BJ (cell line): ENCODE measurements around the gene MYO18A. TPM values are rescaled to one million over a fixed set of nuclear protein-coding genes. Genes with fewer than 3 reads are reported as not detected.

Experiments used
- CTCF ChIA-PET: fragments of 350-600 bp; formaldehyde crosslinking; extraction: SDS; loops from one replicate; lab custom pipeline; 2021; ENCODE audit warnings: antibody characterized with exemption, inconsistent platforms; lab: Yijun Ruan, JAX
- POLR2A ChIA-PET: fragments of 300-600 bp; sonication (Branson Sonifier 250); formaldehyde crosslinking; extraction: SDS; loops from one replicate; lab custom pipeline; 2021; ENCODE audit warnings: antibody characterized with exemption; lab: Charles Lee
- DNase-seq: peaks from one replicate; pipeline ENCODE4 v3.0.0-alpha.2; 2011; ENCODE audit warnings: low read depth
- H3K27me3 ChIP-seq: 2 replicates; pipeline ENCODE4 v1.6.0; 2011; ENCODE audit warnings: low read length; ENCODE audit not compliant: control insufficient read depth, insufficient read depth
- H3K36me3 ChIP-seq: 2 replicates; pipeline ENCODE4 v1.5.1; 2011; ENCODE audit warnings: low read length; ENCODE audit not compliant: control insufficient read depth, insufficient read depth
- H3K4me3 ChIP-seq: 2 replicates; pipeline ENCODE4 v1.5.1; 2011; ENCODE audit warnings: low read depth, mild to moderate bottlenecking, control low read depth, low read length
- CTCF ChIP-seq: IDR thresholded peaks from 2 replicates; pipeline ENCODE4 v1.5.1; 2011; ENCODE audit warnings: low read depth, mild to moderate bottlenecking, control low read depth, inconsistent platforms, low read length, moderate library complexity; ENCODE audit not compliant: insufficient read depth
- polyA plus RNA-seq: library from polyadenylated mRNA; depleted of rRNA; stranded (reverse); fragments of >200 nt; gene quantifications from 2 replicates; pipeline ENCODE4 v1.2.3, GENCODE V29; 2011

The MYO18A gene
- polyA plus RNA-seq, 1 experiment = 12.0 TPM

GRCh38 chr17:29115961-29116803, 64.0 kb downstream of the MYO18A start:
- DNase-seq = no peak
- Histone ChIP-seq H3K4me3 (no peak overlapping the region), H3K27me3 (no peaks in the 10 kb centered on the region), H3K36me3 (peaks cover 45% of the 10 kb centered on the region)
- CTCF ChIA-PET = interaction anchor here (0.7 to 13.9 kb wide), 40 partner anchors 8 to 389 kb away, joined by 3 to 432 read pairs (median 5); partner anchors contain the start of genes FLOT2, MYO18A, NEK8 and TLCD1
- peak; percentile 58 for TF ChIP-seq CTCF
- POLR2A ChIA-PET = no interaction called here

GRCh38 chr17:29115435-29115834, 64.8 kb downstream of the MYO18A start:
- ChIA-PET POLR2A (no interaction called here), CTCF (interaction anchor here (0.7 to 13.9 kb wide), 20 partner anchors 8 to 388 kb away, joined by 3 to 432 read pairs (median 11); partner anchors contain the start of genes MYO18A and TLCD1)
- Histone ChIP-seq H3K27me3 (no peaks in the 10 kb centered on the region), H3K36me3 (peaks cover 45% of the 10 kb centered on the region), H3K4me3 (no peak overlapping the region)
- DNase-seq = no peak
- TF ChIP-seq CTCF = no peak

- no peak for DNase-seq
- Histone ChIP-seq H3K4me3 (no peak overlapping the region), H3K27me3 (no peaks in the 10 kb centered on the region), H3K36me3 (peaks cover 49% of the 10 kb centered on the region)
- no peak for TF ChIP-seq CTCF
- CTCF ChIA-PET = interaction anchor here (1.2 to 13.9 kb wide), 7 partner anchors 11 to 161 kb away, joined by 4 to 432 read pairs (median 27); no protein-coding TSS in a partner anchor
- POLR2A ChIA-PET = no interaction called here
Measured at GRCh38 chr17:29114141-29114540, 66.1 kb downstream of the MYO18A start.

- Histone ChIP-seq H3K4me3 (no peak overlapping the region), H3K36me3 (peaks cover 43% of the 10 kb centered on the region), H3K27me3 (no peaks in the 10 kb centered on the region)
- ChIA-PET CTCF (interaction anchor here (1.2 to 13.9 kb wide), 7 partner anchors 12 to 160 kb away, joined by 4 to 432 read pairs (median 27); no protein-coding TSS in a partner anchor), POLR2A (no interaction called here)
- 0 out of 2 replicates have a peak, but pooled peaks have one; percentile 1 for TF ChIP-seq CTCF
- no peak for DNase-seq
Measured at GRCh38 chr17:29113334-29113733, 66.9 kb downstream of the MYO18A start.

- ChIA-PET CTCF (interaction anchor here (0.7 to 13.9 kb wide), 17 partner anchors 10 to 386 kb away, joined by 3 to 432 read pairs (median 9); partner anchors contain the start of gene TLCD1), POLR2A (no interaction called here)
- DNase-seq = no peak
- Histone ChIP-seq H3K27me3 (no peaks in the 10 kb centered on the region), H3K36me3 (peaks cover 38% of the 10 kb centered on the region), H3K4me3 (no peak overlapping the region)
- TF ChIP-seq CTCF = no peak
Measured at GRCh38 chr17:29112771-29113295, 67.4 kb downstream of the MYO18A start.
